ENCODE results near the gene RASA3.

DNA sequence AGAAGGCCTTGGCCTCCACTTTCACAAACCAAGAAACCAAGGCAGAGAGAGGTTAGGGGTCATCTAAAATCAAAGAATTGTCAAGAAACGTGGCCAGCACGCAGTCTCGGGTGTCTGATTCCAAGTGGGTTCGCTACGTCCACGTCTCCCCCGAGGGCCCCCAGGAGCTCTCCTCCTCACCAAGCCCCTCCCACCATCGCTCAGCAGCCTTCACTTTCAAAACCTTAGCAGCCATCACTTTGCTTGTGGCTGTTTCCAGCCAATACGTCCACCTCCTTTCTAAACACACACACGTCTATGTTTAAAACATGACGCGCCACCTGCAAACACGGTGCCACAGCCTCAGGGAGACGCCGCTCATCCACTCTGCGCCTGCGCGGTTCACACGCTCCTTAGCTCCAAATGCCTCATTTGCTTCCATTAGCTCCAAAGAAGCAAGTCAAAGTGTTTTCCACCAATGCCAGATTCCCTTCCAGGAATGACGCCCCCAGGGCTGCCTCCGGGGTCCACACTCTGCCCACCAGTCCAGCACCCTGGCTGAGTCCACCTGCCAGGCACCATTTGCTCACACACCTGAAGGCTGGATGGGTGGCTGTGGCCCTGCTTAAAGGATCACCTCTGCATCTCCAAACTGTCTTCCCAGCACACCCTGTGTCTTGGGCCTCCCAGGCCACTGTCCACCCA lies 5.5 kb downstream of the RASA3 start:
- TF ChIP-seq, protein P1, sequence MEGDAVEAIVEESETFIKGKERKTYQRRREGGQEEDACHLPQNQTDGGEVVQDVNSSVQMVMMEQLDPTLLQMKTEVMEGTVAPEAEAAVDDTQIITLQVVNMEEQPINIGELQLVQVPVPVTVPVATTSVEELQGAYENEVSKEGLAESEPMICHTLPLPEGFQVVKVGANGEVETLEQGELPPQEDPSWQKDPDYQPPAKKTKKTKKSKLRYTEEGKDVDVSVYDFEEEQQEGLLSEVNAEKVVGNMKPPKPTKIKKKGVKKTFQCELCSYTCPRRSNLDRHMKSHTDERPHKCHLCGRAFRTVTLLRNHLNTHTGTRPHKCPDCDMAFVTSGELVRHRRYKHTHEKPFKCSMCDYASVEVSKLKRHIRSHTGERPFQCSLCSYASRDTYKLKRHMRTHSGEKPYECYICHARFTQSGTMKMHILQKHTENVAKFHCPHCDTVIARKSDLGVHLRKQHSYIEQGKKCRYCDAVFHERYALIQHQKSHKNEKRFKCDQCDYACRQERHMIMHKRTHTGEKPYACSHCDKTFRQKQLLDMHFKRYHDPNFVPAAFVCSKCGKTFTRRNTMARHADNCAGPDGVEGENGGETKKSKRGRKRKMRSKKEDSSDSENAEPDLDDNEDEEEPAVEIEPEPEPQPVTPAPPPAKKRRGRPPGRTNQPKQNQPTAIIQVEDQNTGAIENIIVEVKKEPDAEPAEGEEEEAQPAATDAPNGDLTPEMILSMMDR (IDR thresholded peaks at IDR 0.05 in 2 of 3, conservative IDR thresholded peaks at IDR 0.05 in 1 of 3; ENCODE audit: control insufficient read depth in 2 of 3, extremely low read depth in 1 of 3, insufficient read depth in 1 of 3, low read depth in 3 of 3, low read length in 3 of 3): no peak
- TF ChIP-seq, protein P2, sequence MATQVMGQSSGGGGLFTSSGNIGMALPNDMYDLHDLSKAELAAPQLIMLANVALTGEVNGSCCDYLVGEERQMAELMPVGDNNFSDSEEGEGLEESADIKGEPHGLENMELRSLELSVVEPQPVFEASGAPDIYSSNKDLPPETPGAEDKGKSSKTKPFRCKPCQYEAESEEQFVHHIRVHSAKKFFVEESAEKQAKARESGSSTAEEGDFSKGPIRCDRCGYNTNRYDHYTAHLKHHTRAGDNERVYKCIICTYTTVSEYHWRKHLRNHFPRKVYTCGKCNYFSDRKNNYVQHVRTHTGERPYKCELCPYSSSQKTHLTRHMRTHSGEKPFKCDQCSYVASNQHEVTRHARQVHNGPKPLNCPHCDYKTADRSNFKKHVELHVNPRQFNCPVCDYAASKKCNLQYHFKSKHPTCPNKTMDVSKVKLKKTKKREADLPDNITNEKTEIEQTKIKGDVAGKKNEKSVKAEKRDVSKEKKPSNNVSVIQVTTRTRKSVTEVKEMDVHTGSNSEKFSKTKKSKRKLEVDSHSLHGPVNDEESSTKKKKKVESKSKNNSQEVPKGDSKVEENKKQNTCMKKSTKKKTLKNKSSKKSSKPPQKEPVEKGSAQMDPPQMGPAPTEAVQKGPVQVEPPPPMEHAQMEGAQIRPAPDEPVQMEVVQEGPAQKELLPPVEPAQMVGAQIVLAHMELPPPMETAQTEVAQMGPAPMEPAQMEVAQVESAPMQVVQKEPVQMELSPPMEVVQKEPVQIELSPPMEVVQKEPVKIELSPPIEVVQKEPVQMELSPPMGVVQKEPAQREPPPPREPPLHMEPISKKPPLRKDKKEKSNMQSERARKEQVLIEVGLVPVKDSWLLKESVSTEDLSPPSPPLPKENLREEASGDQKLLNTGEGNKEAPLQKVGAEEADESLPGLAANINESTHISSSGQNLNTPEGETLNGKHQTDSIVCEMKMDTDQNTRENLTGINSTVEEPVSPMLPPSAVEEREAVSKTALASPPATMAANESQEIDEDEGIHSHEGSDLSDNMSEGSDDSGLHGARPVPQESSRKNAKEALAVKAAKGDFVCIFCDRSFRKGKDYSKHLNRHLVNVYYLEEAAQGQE (IDR thresholded peaks at IDR 0.05; ENCODE audit: low read depth, low read length): no peak
- TF ChIP-seq EP300 (IDR thresholded peaks at IDR 0.05; ENCODE audit: borderline replicate concordance in 1 of 2, control insufficient read depth in 1 of 2, low read depth in 2 of 2, low read length in 2 of 2) (no peak), PAX8 (IDR thresholded peaks at IDR 0.05) (no peak), EZH2 (IDR thresholded peaks at IDR 0.05; ENCODE audit: borderline replicate concordance, control insufficient read depth, low read depth, low read length) (no peak), IRF4 (IDR thresholded peaks at IDR 0.05; ENCODE audit: low read depth, low read length) (no peak), CHD1 (IDR thresholded peaks at IDR 0.05; ENCODE audit: low read depth, low read length) (no peak), HDAC6 (IDR thresholded peaks at IDR 0.05; ENCODE audit: unreplicated experiment) (no peak), KDM1A (IDR thresholded peaks at IDR 0.05; ENCODE audit: borderline replicate concordance) (no peak), TCF12 (IDR thresholded peaks at IDR 0.05; ENCODE audit: low read depth, low read length) (no peak), MYC (IDR thresholded peaks at IDR 0.05; ENCODE audit: insufficient read depth, insufficient read length, insufficient replicate concordance, low read length, severe bottlenecking) (no peak), YY1 (IDR thresholded peaks at IDR 0.05; ENCODE audit: low read depth, low read length) (no peak)
- TF ChIP-seq, protein P3, sequence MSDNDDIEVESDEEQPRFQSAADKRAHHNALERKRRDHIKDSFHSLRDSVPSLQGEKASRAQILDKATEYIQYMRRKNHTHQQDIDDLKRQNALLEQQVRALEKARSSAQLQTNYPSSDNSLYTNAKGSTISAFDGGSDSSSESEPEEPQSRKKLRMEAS (IDR thresholded peaks at IDR 0.05; ENCODE audit: low read depth, low read length): no peak

Data from GM12878 (cell line).